Chondrocyte (in vitro differentiated cells): ENCODE data around the gene PRDM7. TPM values are rescaled to one million over a fixed set of nuclear protein-coding genes. Genes with fewer than 3 reads are reported as not detected.

ENCODE experiments used
- DNase-seq: peaks from one replicate; pipeline ENCODE4 v3.0.0; 2021; ENCODE audit warnings: mixed read lengths, low spot score
- H3K27ac Mint-ChIP-seq: one replicate; pipeline ENCODE4 v1.8.0; 2021; ENCODE audit warnings: mild to moderate bottlenecking, moderate library complexity, mixed read lengths; ENCODE audit not compliant: unreplicated experiment
- H3K27me3 Mint-ChIP-seq: 2 replicates; pipeline ENCODE4 v1.8.0; 2021; ENCODE audit warnings: low read depth, mixed read lengths
- H3K36me3 Mint-ChIP-seq: 2 replicates; pipeline ENCODE4 v1.8.0; 2021; ENCODE audit warnings: low read depth, mixed read lengths
- H3K4me1 Mint-ChIP-seq: 2 replicates; pipeline ENCODE4 v1.8.0; 2021; ENCODE audit warnings: low read depth, mild to moderate bottlenecking, mixed read lengths
- H3K4me3 Mint-ChIP-seq: one replicate; pipeline ENCODE4 v1.8.0; 2021; ENCODE audit warnings: mild to moderate bottlenecking, moderate library complexity, mixed read lengths; ENCODE audit not compliant: unreplicated experiment
- H3K9me3 Mint-ChIP-seq: 2 replicates; pipeline ENCODE4 v1.8.0; 2021; ENCODE audit warnings: low read depth, mixed read lengths
- CTCF ChIP-seq: fragments of 200-600 bp; sonication (generic); IDR thresholded peaks from 2 replicates; pipeline ENCODE4 v1.5.0; 2021; ENCODE audit warnings: antibody characterized with exemption, mild to moderate bottlenecking, moderate library complexity
- total RNA-seq: library from RNA; stranded (reverse); gene quantifications from 3 replicates; pipeline ENCODE4 v1.2.1, GENCODE V29; 2021

The PRDM7 gene
- total RNA-seq, 1 donor from 2014 or later: not detected

GRCh38 chr16:90044111-90044551 lies 33.0 kb downstream of the PRDM7 start:
- no peak overlapping the region for H3K27ac Mint-ChIP-seq
- peaks cover 14% of the 10 kb centered on the region for H3K4me1 Mint-ChIP-seq
- H3K9me3 Mint-ChIP-seq: no peaks in the 10 kb centered on the region
- no peaks in the 10 kb centered on the region for H3K27me3 Mint-ChIP-seq
- H3K36me3 Mint-ChIP-seq: peaks cover 5% of the 10 kb centered on the region
- DNase-seq: no peak
- H3K4me3 Mint-ChIP-seq: no peak overlapping the region
- no peak for TF ChIP-seq CTCF

- Mint-ChIP-seq H3K27ac (no peak overlapping the region), H3K27me3 (no peaks in the 10 kb centered on the region), H3K9me3 (no peaks in the 10 kb centered on the region), H3K4me3 (no peak overlapping the region), H3K36me3 (peaks cover 5% of the 10 kb centered on the region), H3K4me1 (peaks cover 14% of the 10 kb centered on the region)
- DNase-seq: no peak
- no peak for TF ChIP-seq CTCF
These were observed 33.6 kb downstream of the PRDM7 start for GRCh38 chr16:90043526-90043925.

- peaks cover 10% of the 10 kb centered on the region for H3K4me1 Mint-ChIP-seq
- peaks cover 5% of the 10 kb centered on the region for H3K36me3 Mint-ChIP-seq
- H3K27me3 Mint-ChIP-seq: no peaks in the 10 kb centered on the region
- TF ChIP-seq CTCF: no peak
- no peak overlapping the region for H3K27ac Mint-ChIP-seq
- H3K4me3 Mint-ChIP-seq: no peak overlapping the region
- DNase-seq: no peak
- H3K9me3 Mint-ChIP-seq: no peaks in the 10 kb centered on the region
These were observed 34.1 kb downstream of the PRDM7 start for GRCh38 chr16:90042946-90043514.

- TF ChIP-seq CTCF: no peak
- no peak for DNase-seq
- Mint-ChIP-seq H3K4me3 (no peak overlapping the region), H3K27me3 (no peaks in the 10 kb centered on the region), H3K4me1 (peaks cover 8% of the 10 kb centered on the region), H3K9me3 (no peaks in the 10 kb centered on the region), H3K27ac (no peak overlapping the region), H3K36me3 (peaks cover 6% of the 10 kb centered on the region)
These were observed 35.1 kb downstream of the PRDM7 start for GRCh38 chr16:90041896-90042473.

GRCh38 chr16:90040152-90041023 lies 36.7 kb downstream of the PRDM7 start:
- DNase-seq: no peak
- Mint-ChIP-seq H3K27me3 (no peaks in the 10 kb centered on the region), H3K9me3 (peaks cover 5% of the 10 kb centered on the region), H3K27ac (no peak overlapping the region), H3K36me3 (peaks cover 7% of the 10 kb centered on the region), H3K4me1 (peaks cover 9% of the 10 kb centered on the region), H3K4me3 (no peak overlapping the region)
- TF ChIP-seq CTCF: no peak
